Central memory CD8-positive, alpha-beta T cell (primary cell): Measurements from ENCODE around the gene PTPDC1.
"Not testable (repeated sequence)": the region's sequence is repeated elsewhere in the genome, so short reads cannot be mapped to it uniquely, and the experiment has no call there.

Experiments
- ATAC-seq: fragments of 150-1000 bp; cut with Tn5 transposase; replicated peaks from 2 replicates; pipeline ENCODE4 v1.10.0; 2022; ENCODE audit warnings: mild to moderate bottlenecking, moderate FRiP score, moderate number of reproducible peaks; ENCODE audit not compliant: poor library complexity, severe bottlenecking; ENCODE audit errors: extremely low read depth
- DNase-seq, 2 donors: peaks; one replicate each; pipeline ENCODE4 v3.0.0; 2021; ENCODE audit warnings: low spot score in 2 of 2
- H3K27ac Mint-ChIP-seq: one replicate; pipeline ENCODE4 v1.8.0; 2022; ENCODE audit warnings: low read depth, mild to moderate bottlenecking, moderate library complexity, mixed read lengths
- H3K27me3 Mint-ChIP-seq: one replicate; pipeline ENCODE4 v1.8.0; 2022; ENCODE audit warnings: mixed read lengths
- H3K36me3 Mint-ChIP-seq: one replicate; pipeline ENCODE4 v1.8.0; 2022; ENCODE audit warnings: mild to moderate bottlenecking, moderate library complexity, mixed read lengths; ENCODE audit not compliant: insufficient read depth
- H3K4me1 Mint-ChIP-seq: one replicate; pipeline ENCODE4 v1.8.0; 2022; ENCODE audit warnings: mixed read lengths
- H3K4me3 Mint-ChIP-seq: one replicate; pipeline ENCODE4 v1.8.0; 2022; ENCODE audit warnings: mild to moderate bottlenecking, moderate library complexity, mixed read lengths
- H3K9me3 Mint-ChIP-seq: one replicate; pipeline ENCODE4 v1.8.0; 2022; ENCODE audit warnings: mixed read lengths

PTPDC1 gene

GRCh38 chr9:94097788-94098414, 13.6 kb downstream of the PTPDC1 start:
- Mint-ChIP-seq H3K27me3 (no peaks in the 10 kb centered on the region), H3K36me3 (no peaks in the 10 kb centered on the region), H3K9me3 (no peaks in the 10 kb centered on the region), H3K4me1 (no peaks in the 10 kb centered on the region), H3K27ac (no peak overlapping the region), H3K4me3 (no peak overlapping the region)
- ATAC-seq, result no peak
- no peak for DNase-seq

DNA sequence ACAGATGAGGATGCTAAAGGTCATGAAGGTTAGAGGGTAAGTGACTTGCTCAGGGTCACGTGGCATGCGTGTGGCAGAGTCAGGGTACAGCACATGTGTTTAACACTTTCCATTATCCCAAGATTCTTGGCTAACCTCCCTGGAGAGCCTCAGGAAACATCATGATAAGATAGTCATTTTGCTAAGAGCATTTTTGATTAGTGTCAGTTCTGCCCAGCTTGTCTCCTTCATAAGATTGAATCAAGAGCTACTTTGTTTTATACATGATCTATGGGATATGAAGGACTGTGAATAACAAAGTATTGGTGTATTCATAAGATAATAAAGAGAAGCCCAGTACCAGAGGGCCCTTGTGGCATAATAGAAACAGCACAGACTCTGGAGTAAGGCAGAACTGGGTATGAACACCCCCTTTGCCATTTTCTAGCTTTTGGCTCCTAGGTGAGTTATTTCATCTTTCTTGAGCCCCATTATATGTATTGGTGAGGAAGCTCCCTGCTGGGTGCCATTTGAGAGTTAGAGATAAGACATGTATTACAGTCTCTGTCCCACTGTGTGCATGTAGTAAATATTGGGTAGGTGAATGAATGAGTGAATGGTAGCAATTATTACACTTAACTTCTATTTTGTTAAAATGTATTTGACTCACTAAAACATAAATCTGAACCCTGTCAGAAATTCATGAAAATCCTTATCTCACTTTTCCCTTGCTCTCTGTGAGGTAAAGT, 16.1 kb downstream of the PTPDC1 start:
- no peak overlapping the region for H3K27ac Mint-ChIP-seq
- ATAC-seq (no peak), DNase-seq (no peak)
- no peaks in the 10 kb centered on the region for H3K9me3 Mint-ChIP-seq
- no peaks in the 10 kb centered on the region for H3K27me3 Mint-ChIP-seq
- H3K36me3 Mint-ChIP-seq, result no peaks in the 10 kb centered on the region
- no peaks in the 10 kb centered on the region for H3K4me1 Mint-ChIP-seq
- H3K4me3 Mint-ChIP-seq, result no peak overlapping the region

- no peak overlapping the region for H3K27ac Mint-ChIP-seq
- no peak overlapping the region for H3K4me3 Mint-ChIP-seq
- no peak for DNase-seq
Measured at GRCh38 chr9:94101162-94101853, 17.0 kb downstream of the PTPDC1 start.

GRCh38 chr9:94108584-94108983, 24.3 kb downstream of the PTPDC1 start:
- ATAC-seq (no peak), DNase-seq (no peak)
- H3K4me3 Mint-ChIP-seq, result no peak overlapping the region
- H3K36me3 Mint-ChIP-seq, result no peaks in the 10 kb centered on the region
- H3K27me3 Mint-ChIP-seq, result no peaks in the 10 kb centered on the region
- H3K4me1 Mint-ChIP-seq, result no peaks in the 10 kb centered on the region
- no peak overlapping the region for H3K27ac Mint-ChIP-seq
- H3K9me3 Mint-ChIP-seq, result no peaks in the 10 kb centered on the region

More at GRCh38 chr9:94101162-94101853, 17.0 kb downstream of the PTPDC1 start:
- H3K9me3 Mint-ChIP-seq, result no peaks in the 10 kb centered on the region
- no peaks in the 10 kb centered on the region for H3K36me3 Mint-ChIP-seq
- H3K4me1 Mint-ChIP-seq, result no peaks in the 10 kb centered on the region
- ATAC-seq, result no peak
- no peaks in the 10 kb centered on the region for H3K27me3 Mint-ChIP-seq

GRCh38 chr9:94110821-94111252, 26.6 kb downstream of the PTPDC1 start:
- Mint-ChIP-seq H3K27me3 (no peaks in the 10 kb centered on the region), H3K27ac (no peak overlapping the region), H3K4me1 (no peaks in the 10 kb centered on the region), H3K4me3 (no peak overlapping the region), H3K36me3 (no peaks in the 10 kb centered on the region), H3K9me3 (no peaks in the 10 kb centered on the region)
- ATAC-seq, result no peak
- no peak for DNase-seq

DNA sequence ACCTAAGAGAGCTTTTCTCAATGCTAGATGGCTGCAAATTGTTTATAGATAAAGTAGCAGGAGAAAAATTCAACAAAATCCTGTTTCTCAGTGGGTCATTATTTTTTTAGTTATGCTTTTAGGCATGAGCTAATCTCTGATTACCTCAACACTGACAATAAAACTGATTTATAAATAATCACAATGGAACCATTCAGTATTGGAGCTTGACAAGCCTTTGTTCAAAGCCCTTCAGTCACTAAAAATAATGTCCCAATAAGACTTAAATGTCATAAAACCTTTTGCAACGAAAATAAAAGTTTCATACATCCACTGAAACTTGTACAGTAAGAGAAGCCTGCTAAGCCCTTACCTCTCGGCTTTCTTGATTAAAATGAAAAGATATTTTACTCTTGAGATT, 27.2 kb downstream of the PTPDC1 start:
- DNase-seq (no peak), ATAC-seq (no peak)
- no peaks in the 10 kb centered on the region for H3K27me3 Mint-ChIP-seq
- no peaks in the 10 kb centered on the region for H3K36me3 Mint-ChIP-seq
- no peak overlapping the region for H3K4me3 Mint-ChIP-seq
- H3K27ac Mint-ChIP-seq, result no peak overlapping the region
- H3K9me3 Mint-ChIP-seq, result no peaks in the 10 kb centered on the region
- H3K4me1 Mint-ChIP-seq, result no peaks in the 10 kb centered on the region

DNA sequence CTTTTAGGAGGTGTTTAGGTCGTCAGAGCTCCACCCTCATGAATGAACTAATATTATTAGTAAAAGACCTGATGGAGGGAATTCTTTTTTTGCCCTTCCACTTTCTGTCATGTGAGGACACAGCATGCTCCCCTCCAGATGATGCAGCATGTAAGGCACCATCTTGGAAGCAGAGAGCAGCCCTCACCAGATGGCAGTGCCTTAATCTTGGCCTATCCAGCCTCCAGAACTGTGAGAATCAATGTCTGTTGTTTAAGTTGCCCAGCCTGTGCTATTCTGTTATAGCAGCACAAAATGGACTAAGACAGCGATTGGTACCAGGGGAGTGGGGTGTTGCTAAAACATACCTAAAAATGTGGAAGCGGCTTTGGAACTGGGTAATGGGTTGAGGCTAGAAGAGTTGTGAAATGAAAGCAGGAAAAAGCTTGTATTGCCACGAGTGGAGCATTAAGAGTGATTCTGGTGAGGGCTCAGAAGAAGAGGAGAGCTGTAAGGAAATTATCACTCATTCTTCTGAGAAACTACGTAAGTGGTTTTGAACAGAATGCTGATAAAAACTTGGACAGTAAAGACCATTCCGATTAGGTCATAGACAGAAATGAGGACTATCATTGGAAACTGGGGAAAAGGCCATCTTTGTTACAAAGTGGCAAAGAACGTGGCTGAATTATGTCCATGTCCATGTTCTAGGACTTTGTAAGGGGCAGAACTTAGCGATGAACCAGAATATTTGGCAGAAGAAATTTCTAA, 28.6 kb downstream of the PTPDC1 start:
- no peak for ATAC-seq
- Mint-ChIP-seq H3K36me3 (no peaks in the 10 kb centered on the region), H3K9me3 (no peaks in the 10 kb centered on the region), H3K4me1 (no peaks in the 10 kb centered on the region), H3K27me3 (no peaks in the 10 kb centered on the region), H3K4me3 (no peak overlapping the region), H3K27ac (no peak overlapping the region)
- no peak for DNase-seq

GRCh38 chr9:94120088-94120487, 35.8 kb downstream of the PTPDC1 start:
- H3K27ac Mint-ChIP-seq, H3K4me3 Mint-ChIP-seq, ATAC-seq, H3K27me3 Mint-ChIP-seq, H3K4me1 Mint-ChIP-seq, H3K36me3 Mint-ChIP-seq, H3K9me3 Mint-ChIP-seq, DNase-seq: not testable (repeated sequence)

DNA sequence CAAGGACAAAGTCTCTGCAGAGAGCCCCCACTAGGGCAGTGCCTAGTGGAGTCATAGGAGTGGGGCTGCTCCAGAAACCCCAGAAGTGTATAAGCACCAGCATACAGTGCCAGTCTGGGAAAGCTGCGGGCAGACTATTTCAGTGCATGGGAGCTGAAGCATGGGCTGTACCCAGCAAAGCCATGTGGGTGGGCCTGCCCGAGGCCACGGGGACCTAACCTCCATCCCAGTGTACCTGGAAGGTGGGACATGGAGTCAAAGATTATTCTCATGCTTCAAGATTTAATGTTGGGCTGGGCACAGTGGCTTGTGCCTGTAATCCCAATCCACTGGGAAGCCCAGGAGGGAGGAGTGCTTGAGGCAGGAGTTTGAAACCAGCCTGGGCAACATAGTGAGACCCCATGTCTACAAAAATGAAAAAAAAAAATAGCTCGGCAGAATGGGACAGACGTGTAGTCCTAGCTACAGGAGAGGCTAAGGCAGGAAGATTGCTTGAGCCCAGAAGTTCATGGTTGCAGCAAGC, 36.7 kb downstream of the PTPDC1 start:
- no peaks in the 10 kb centered on the region for H3K27me3 Mint-ChIP-seq
- no peaks in the 10 kb centered on the region for H3K9me3 Mint-ChIP-seq
- ATAC-seq (no peak), DNase-seq (no peak)
- H3K27ac Mint-ChIP-seq, result no peak overlapping the region
- no peak overlapping the region for H3K4me3 Mint-ChIP-seq
- H3K4me1 Mint-ChIP-seq, result no peaks in the 10 kb centered on the region
- H3K36me3 Mint-ChIP-seq, result peaks cover 1% of the 10 kb centered on the region

GRCh38 chr9:94126844-94127243, 42.6 kb downstream of the PTPDC1 start:
- Mint-ChIP-seq H3K4me3 (no peak overlapping the region), H3K4me1 (no peaks in the 10 kb centered on the region), H3K27me3 (peaks cover 12% of the 10 kb centered on the region), H3K9me3 (no peaks in the 10 kb centered on the region), H3K27ac (no peak overlapping the region), H3K36me3 (peaks cover 1% of the 10 kb centered on the region)
- no peak for DNase-seq
- no peak for ATAC-seq

GRCh38 chr9:94127806-94128205, 43.5 kb downstream of the PTPDC1 start:
- no peak for ATAC-seq
- H3K9me3 Mint-ChIP-seq, result no peaks in the 10 kb centered on the region

DNA sequence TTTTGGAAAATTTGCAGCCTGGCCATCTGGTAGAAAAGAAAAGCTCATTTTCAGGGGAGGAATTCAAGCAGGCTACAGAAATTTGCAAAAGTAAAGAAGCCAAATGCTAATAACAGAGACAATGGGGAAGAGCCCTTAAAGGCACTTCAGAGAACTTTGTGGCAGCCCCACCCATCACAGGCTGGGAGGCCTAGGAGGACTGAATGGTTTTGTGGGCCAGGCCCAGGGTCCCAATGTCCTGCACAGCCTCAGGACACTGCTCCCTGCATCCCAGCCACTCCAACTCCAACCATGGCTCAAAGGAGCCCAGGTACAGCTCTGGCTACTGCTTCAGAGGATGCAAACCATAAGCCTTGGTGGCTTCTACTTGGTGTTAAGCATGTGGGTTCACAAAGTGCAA, 44.3 kb downstream of the PTPDC1 start:
- H3K9me3 Mint-ChIP-seq, result no peaks in the 10 kb centered on the region
- peaks cover 18% of the 10 kb centered on the region for H3K27me3 Mint-ChIP-seq
- H3K4me3 Mint-ChIP-seq, result no peak overlapping the region

More at GRCh38 chr9:94127806-94128205, 43.5 kb downstream of the PTPDC1 start:
- Mint-ChIP-seq H3K27ac (no peak overlapping the region), H3K27me3 (peaks cover 12% of the 10 kb centered on the region), H3K4me3 (no peak overlapping the region), H3K4me1 (no peaks in the 10 kb centered on the region), H3K36me3 (peaks cover 1% of the 10 kb centered on the region)
- DNase-seq, result no peak

More for the DNA sequence above, 44.3 kb downstream of the PTPDC1 start:
- ATAC-seq (no peak), DNase-seq (no peak)
- Mint-ChIP-seq H3K36me3 (peaks cover 1% of the 10 kb centered on the region), H3K4me1 (no peaks in the 10 kb centered on the region), H3K27ac (no peak overlapping the region)
